GM15510 (cell line): Measurements from ENCODE around the gene OAF.

Experiments
- POLR2A ChIP-seq: IDR thresholded peaks from 3 replicates; pipeline ENCODE4 v1.6.1; 2011; ENCODE audit warnings: borderline replicate concordance; ENCODE audit not compliant: insufficient read length; ENCODE audit errors: extremely low read depth

Gene OAF

GRCh38 chr11:120249279-120250262, 38.7 kb downstream of the OAF start:
- TF ChIP-seq POLR2A, result no peak

DNA sequence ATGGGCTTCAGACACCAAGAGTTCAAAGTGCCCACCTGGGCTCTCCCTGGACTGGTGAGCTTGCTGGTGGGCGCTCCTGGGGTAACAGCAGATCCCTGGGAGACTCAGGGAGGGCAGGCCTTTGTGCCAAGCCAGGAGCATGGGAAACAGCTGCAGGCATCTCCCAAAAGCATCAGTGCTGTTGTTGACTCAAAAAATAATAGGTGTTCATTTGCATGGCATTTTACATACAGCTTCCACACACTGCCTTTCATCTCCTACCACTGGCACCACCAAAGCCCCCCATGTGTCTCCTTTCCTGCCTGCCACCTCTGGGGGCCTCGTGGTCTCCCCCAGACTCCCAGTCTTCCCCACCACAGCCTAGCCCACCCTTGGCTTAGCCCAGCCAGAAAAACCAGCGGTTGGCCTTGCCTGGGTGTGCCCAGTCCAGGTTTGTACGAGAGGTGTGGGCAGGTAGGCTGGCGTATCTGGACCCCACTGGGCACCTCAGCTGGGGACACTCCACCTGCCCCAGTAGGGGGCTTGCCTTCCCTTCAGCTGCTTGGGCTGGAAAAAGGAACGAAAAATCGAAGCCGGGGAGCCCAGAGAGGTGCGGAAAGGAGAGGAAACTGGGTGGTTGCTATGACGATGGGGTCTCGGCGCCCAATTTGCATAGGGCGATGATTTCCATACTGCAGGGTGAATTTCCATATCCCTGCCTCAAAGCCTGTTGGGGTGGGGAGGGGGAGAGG, 44.1 kb downstream of the OAF start:
- no peak for TF ChIP-seq POLR2A

- no peak for TF ChIP-seq POLR2A
Observed at GRCh38 chr11:120255519-120255866, 44.7 kb downstream of the OAF start.

DNA sequence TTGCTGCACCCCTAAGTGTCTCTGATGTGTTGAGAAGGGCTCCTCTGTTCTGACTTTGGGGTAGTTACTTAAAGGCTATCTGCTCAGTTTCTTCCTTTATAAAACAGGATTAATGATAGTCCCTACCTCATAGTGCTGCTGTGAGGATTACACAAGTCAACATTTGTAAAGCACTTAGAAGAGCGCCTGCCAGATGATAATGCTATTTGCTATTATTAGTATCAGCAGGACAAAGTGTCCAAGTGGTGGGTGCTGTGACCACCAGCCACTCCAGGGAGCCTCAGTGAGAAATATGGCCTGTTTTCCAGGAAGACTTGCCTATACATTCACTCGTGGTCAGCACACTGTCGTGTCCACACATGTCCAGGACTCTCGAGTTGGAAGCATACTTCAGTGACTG, 45.3 kb downstream of the OAF start:
- TF ChIP-seq POLR2A, result no peak

DNA sequence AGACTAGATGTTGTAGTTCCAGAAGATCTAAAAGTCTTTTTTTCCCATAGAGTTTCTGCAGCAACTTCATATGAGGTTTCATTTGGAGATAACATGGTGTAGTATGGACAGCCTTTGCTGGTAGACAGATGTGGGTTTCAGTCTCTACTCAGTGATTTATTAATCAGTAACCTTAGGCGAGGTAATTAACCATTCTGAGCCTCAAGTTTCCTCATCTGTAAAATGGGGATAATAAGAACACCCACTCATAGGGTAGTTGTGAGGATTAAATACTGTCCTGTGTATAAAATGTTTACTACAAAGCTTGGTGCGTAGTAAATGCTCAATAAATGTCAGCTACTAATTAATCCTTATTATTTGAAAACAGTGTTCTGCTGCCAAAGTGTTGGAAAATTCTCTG, 45.9 kb downstream of the OAF start:
- no peak for TF ChIP-seq POLR2A

DNA sequence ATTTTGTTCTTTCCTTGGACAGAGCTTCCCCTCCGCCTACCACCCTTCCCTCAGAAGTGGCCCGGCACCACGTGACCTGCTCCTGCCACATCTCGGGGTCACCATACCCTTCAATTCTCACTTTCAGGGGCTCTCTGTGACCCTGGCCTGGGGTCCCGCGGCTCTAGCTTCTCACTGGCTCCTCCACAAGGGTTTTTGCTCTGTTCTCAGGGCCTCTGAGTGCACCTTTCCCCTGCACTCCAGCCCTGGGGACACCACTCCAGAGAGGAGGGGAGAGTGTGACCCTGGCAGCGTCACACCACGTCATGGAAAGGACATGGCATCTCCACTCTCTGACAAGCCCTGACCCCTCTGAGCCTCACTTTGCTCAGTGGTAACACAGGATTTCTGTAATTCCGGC, 46.5 kb downstream of the OAF start:
- TF ChIP-seq POLR2A, result no peak

GRCh38 chr11:120258661-120259060, 47.8 kb downstream of the OAF start:
- TF ChIP-seq POLR2A, result no peak

DNA sequence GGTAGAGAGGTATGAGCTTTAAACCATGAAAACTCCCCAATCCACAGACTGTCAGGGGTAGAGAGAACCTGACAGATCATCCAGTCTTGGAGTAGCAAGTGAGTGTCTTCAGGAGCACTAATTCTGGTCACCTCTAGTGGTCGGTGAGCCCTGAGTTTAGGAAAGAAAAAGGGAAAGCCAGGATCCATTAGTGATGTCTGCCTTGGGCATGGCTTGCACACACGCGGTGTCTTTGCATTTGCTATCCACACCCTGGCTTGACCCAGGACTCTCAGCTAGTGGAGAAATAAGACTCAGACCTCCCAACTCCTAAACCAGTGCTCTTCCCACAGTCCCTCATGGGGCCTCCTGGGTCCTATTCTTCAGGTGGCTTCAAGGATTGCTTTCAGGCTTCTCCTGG, 48.4 kb downstream of the OAF start:
- no peak for TF ChIP-seq POLR2A

DNA sequence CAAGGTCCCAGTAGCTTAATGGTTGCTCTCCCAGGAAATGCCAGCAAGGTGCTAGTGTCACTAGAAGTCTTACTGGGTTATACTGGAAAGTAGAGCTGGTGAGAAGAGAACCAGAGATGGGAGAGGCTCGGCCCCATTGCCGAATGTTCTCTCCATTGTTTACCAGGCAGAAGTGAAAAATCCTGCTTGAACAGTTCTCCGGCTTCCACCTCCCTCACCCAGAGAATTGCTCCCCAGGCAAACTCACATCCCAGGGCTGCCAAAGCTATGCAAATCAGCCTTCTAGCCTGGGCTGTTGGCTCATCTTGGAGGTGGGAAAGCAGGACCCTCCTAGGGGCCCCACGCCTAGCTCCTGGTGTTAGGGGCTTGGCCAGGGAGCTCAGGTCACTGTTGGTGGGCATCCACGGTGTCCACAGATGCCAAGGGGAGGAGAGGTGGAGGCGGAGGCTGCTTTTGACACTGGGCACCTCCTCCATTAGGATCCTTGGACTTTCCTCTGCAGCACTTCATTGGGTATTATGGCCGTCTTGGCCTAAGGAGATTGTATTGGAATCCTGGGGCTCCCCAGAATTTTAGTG, 49.2 kb downstream of the OAF start:
- TF ChIP-seq POLR2A, result no peak

GRCh38 chr11:120260616-120261015, 49.8 kb downstream of the OAF start:
- no peak for TF ChIP-seq POLR2A

DNA sequence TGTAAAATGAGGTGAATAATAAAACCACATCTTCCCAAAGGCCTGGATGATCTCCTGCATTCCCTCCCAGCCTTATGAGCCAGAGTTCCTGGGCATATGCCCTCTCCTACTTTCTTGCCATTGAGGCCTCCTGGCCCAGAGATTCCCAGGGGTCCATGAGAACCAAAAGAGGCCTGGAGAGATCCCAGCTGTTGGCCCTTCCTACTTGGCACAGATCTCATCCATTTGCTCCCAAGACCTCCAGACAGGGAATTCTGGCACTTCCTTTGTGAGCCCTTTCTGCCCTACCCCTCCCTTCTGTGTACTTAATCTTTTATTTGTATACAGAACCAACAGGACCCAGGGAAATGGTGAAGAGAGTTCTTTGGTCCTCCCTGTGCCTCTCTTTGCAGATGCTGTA, 50.5 kb downstream of the OAF start:
- no peak for TF ChIP-seq POLR2A

DNA sequence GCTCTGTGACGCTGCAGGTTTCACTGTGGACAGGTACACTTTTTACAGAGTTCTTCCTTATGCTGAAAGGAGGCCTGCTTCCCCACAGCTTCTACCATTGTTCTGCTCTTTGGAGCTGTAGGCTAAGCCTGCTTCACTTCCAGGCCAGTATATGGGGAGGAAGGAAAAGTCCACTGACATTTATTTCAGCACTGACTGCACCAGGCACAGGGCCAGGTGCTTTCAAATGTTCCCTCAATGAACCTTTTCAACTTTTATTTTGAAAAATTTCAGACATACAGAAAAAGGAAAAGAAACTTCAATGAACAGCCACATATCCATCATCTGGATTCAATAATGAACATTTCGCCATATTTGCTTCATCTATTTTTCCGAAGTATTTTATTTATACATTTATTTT, 51.1 kb downstream of the OAF start:
- TF ChIP-seq POLR2A, result no peak

DNA sequence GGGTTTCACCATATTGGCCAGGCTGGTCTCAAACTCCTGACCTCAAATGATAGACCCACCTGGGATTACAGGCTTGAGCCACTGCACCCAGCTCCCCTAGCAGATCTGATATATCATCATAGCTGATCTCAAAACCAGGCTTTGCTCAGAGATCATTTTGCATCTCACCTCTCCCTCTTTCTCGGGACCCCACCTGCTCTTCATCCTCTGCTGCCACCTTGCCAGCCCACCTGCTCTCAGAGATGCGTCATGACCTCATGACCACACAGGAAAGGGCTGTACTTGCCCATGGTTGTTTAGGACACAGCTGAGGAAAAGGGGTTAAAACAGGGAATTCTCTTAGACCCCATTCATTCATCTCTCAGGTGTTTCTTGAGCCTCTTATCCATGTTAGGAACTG, 56.5 kb downstream of the OAF start:
- TF ChIP-seq POLR2A, result no peak

GRCh38 chr11:120268686-120269085, 57.9 kb downstream of the OAF start:
- TF ChIP-seq POLR2A, result no peak

GRCh38 chr11:120270386-120270785, 59.6 kb downstream of the OAF start:
- no peak for TF ChIP-seq POLR2A
